Activated T-cell treated with anti-CD3 and anti-CD28 coated beads, Interleukin-2, amount 50 U/mL, for 4 hours (primary cell): ENCODE results near the gene SNRNP27. TPM values are rescaled to one million over a fixed set of nuclear protein-coding genes. Genes with fewer than 3 reads are reported as not detected.
"Not testable (repeated sequence)": the region's sequence is repeated elsewhere in the genome, so short reads cannot be mapped to it uniquely, and the experiment has no call there.

Source experiments
- ATAC-seq, 2 donors: fragments of 200-7000 bp; cut with Tn5 transposase; one replicate each; pipeline ENCODE4 v1.10.0; 2021
- DNase-seq: peaks from one replicate; pipeline ENCODE4 v3.0.0-alpha.2; 2020
- H3K27me3 Mint-ChIP-seq: one replicate; pipeline ENCODE4 v1.8.0; 2021; ENCODE audit warnings: low read depth, mixed read lengths
- H3K36me3 Mint-ChIP-seq: one replicate; pipeline ENCODE4 v1.8.0; 2022; ENCODE audit warnings: mixed read lengths; ENCODE audit not compliant: insufficient read depth
- H3K4me1 Mint-ChIP-seq: one replicate; pipeline ENCODE4 v1.8.0; 2021; ENCODE audit warnings: low read depth, mixed read lengths
- H3K4me3 Mint-ChIP-seq: one replicate; pipeline ENCODE4 v1.8.0; 2021; ENCODE audit warnings: mild to moderate bottlenecking, moderate library complexity, mixed read lengths
- H3K9me3 Mint-ChIP-seq: one replicate; pipeline ENCODE4 v1.8.0; 2021; ENCODE audit warnings: mixed read lengths
- total RNA-seq, 3 donors: library from RNA; stranded (reverse); gene quantifications; one replicate each; pipeline ENCODE4 v1.2.1, GENCODE V29; 2021

The SNRNP27 gene, protein sequence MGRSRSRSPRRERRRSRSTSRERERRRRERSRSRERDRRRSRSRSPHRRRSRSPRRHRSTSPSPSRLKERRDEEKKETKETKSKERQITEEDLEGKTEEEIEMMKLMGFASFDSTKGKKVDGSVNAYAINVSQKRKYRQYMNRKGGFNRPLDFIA
- total RNA-seq: 10 to 100 TPM; 57.4 to 77.1 (median 75.4) TPM

DNA sequence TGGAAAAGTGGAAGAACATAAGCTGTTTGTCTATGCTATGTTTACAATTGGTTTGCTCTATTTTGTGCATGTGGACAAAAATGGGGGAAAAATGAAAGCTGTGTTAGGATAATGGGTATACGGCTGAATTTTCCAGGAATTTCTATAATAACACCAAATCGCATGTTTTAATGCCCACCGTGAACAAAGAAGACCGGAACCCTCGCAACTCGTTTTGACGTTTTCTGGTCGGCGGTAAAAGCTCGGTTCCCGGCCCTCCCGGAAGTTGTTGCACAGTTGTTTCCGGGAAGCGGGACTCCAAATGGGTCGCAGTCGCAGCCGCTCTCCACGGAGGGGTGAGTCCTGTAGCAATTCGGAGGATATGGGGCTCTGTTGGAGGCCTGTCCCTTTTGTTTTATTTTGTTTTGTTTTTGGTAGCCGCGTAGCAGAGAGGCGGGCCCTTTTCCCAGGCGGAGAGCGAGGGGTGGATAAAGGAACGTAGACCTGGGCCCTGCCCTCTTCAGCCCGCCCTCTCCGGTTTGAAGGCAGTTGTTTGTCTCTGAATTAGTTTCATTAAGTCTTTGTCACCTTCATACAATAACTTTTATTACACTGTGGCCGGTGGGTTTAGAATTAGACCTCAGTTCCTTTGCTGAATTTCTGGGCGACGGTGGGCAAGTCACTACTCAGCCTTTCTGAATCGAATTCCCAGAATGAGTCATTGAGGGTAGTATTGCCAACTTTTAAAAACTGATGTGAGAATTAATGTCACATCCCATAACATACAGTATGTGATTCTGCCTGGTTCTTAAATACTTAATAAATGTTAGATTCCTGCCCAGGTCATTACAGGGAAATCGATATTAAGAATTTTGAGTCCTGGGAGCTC, at the start of gene SNRNP27:
SNRNP27 (plus strand) TSS at position 273 of the 868 bp plus-strand sequence; CDS start at position 302, 29 bp downstream.
- Mint-ChIP-seq H3K27me3 (no peaks in the 10 kb centered on the region), H3K4me1 (peaks cover 43% of the 10 kb centered on the region), H3K9me3 (no peaks in the 10 kb centered on the region), H3K4me3 (peak within 1 kb of the TSS; percentile 100), H3K36me3 (peaks cover 14% of the 10 kb centered on the region)
- ATAC-seq: peak; percentile 93 to 94
- peak; percentile 71 for DNase-seq

- DNase-seq (no peak), ATAC-seq (no peak)
- H3K4me3 Mint-ChIP-seq: no peak overlapping the region
- H3K9me3 Mint-ChIP-seq: no peaks in the 10 kb centered on the region
- H3K36me3 Mint-ChIP-seq: peaks cover 33% of the 10 kb centered on the region
- peaks cover 5% of the 10 kb centered on the region for H3K4me1 Mint-ChIP-seq
- H3K27me3 Mint-ChIP-seq: no peaks in the 10 kb centered on the region
Observed at GRCh38 chr2:69843993-69844392, 49.8 kb upstream of the SNRNP27 start.

DNA sequence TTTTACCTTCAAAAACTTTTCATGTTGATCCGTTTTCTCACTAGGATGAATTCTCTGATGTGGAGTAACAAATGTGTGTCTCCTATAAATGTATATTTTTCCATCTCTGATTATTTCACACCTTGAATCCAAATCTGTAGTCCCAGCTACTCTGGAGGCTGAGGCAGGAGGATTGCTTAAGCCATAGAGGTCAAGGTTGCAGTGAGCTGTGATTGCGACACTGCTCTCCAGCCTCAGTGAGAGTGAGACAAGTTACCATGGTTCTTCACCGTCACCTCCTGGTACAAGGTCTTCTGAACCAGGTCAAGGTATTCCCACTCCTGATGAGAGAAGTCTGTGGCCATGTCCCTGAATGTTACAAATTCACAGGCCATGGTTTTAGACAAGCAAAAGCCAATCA, 49.2 kb upstream of the SNRNP27 start:
- no peaks in the 10 kb centered on the region for H3K9me3 Mint-ChIP-seq
- H3K27me3 Mint-ChIP-seq: no peaks in the 10 kb centered on the region
- ATAC-seq (no peak), DNase-seq (no peak)
- no peak overlapping the region for H3K4me3 Mint-ChIP-seq
- H3K36me3 Mint-ChIP-seq: peaks cover 32% of the 10 kb centered on the region
- H3K4me1 Mint-ChIP-seq: peaks cover 5% of the 10 kb centered on the region

DNA sequence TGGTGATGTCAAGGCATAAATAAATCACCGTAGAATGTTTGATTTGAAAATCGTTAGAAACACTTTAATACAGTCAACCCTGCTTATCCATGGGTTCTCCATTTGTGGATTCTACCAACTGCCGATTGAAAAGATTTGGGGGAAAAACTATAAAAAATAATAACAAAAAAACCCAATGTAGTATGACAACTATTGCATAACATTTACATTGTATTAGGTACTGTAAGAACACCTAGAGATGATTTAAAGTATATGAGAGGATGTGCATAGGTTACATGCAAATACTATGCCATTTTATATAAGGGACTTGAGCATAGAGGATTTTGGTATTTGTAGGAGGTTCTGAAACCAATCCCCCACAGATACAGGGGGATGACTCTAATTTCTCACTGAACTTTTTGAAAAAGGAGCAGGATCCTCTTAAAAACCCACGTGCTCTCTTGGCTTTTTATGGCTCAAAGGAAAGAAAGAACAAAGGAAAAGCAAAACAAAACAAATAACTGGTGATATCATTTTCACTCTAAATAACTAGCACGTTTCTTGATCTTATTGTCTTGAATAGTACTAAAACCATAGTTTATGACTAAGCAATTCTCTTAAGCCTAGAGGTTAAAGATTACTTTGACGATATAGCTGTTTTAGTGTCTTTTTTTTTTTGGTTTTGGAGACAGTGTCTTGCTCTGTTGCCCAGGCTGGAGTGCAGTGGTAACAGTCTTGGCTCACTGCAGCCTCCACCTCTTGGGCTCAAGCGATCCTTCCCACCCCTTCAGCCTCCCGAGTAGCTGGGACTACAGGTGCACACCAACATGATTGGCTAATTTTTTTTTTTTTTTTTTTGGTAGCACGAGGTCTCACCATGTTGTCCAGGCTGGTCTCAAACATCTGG, 47.3 kb upstream of the SNRNP27 start:
- ATAC-seq (no peak), DNase-seq (no peak)
- peaks cover 5% of the 10 kb centered on the region for H3K4me1 Mint-ChIP-seq
- no peaks in the 10 kb centered on the region for H3K27me3 Mint-ChIP-seq
- no peaks in the 10 kb centered on the region for H3K9me3 Mint-ChIP-seq
- no peak overlapping the region for H3K4me3 Mint-ChIP-seq
- H3K36me3 Mint-ChIP-seq: peaks cover 33% of the 10 kb centered on the region

DNA sequence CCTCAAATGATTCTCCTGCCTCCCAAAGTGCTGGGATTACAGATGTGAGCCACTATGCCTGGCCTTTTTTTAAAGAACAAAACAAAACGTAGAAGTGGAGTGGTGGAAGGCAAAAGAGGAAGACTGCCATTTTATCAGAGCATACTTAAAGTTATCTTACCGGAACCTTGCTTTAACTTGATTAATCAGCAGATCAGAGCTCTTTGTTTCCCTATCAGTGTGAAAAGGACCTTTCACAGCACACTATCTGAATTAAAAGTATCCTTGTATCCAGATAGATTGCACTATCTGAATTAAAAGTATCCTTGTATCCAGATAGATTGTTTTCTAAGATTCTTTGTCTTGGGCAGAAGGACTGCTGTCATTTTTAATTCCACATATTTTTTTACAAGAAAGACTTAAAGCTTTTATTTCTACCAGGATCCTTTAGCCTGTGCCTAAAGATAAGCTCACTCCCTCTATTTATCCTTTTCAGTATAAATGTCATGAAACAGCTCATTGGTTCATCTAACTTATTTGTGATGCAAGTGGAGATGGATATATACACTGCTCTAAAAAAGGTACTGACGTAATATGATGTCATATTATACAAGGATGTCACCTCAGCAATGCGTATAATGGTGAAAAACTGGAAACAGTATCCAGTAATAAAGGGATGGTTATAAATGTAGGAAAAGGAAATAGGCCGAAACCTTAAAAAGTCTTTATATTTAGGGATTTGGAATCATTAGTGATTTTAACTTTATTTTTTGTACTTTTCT, 46.5 kb upstream of the SNRNP27 start:
- no peaks in the 10 kb centered on the region for H3K27me3 Mint-ChIP-seq
- DNase-seq (no peak), ATAC-seq (no peak)
- H3K4me3 Mint-ChIP-seq: no peak overlapping the region
- H3K4me1 Mint-ChIP-seq: peaks cover 5% of the 10 kb centered on the region
- H3K36me3 Mint-ChIP-seq: peaks cover 30% of the 10 kb centered on the region
- no peaks in the 10 kb centered on the region for H3K9me3 Mint-ChIP-seq

DNA sequence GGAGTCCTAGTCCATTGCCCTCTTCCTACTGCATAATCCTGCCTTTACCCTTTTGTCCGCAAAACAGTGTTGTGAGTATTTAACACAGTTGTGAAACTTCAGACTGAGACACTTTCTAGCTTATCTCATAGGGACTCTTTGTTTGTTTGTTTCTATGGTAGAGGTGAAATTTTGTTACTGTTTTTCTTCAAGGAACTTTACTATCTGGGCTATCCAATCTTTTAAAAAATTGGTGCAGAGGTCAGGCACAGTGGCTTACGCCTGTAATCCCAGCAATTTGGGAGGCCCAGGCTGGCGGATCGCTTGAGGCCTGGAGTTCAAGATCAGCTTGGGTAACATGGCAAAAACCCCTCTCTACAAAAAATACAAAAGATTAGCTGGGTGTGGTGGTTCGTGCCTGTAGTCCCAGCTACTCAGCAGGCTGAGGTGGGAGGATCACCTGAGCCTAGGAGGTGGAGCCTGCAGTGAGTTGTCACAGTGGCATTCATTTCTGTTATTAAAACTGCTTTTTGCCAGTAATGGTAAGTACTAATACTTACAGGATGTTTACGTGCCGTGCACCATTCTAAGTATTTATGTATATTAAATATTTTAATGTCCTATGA, 45.5 kb upstream of the SNRNP27 start:
- H3K4me3 Mint-ChIP-seq: no peak overlapping the region
- peaks cover 5% of the 10 kb centered on the region for H3K4me1 Mint-ChIP-seq
- ATAC-seq (no peak), DNase-seq (no peak)
- no peaks in the 10 kb centered on the region for H3K27me3 Mint-ChIP-seq
- peaks cover 31% of the 10 kb centered on the region for H3K36me3 Mint-ChIP-seq
- no peaks in the 10 kb centered on the region for H3K9me3 Mint-ChIP-seq

GRCh38 chr2:69858261-69858660, 35.5 kb upstream of the SNRNP27 start:
- H3K9me3 Mint-ChIP-seq: no peaks in the 10 kb centered on the region
- ATAC-seq (no peak), DNase-seq (no peak)
- peaks cover 17% of the 10 kb centered on the region for H3K36me3 Mint-ChIP-seq
- H3K27me3 Mint-ChIP-seq: no peaks in the 10 kb centered on the region
- H3K4me1 Mint-ChIP-seq: no peaks in the 10 kb centered on the region
- H3K4me3 Mint-ChIP-seq: no peak overlapping the region

- ATAC-seq (no peak), DNase-seq (no peak)
- no peaks in the 10 kb centered on the region for H3K27me3 Mint-ChIP-seq
- H3K4me3 Mint-ChIP-seq: no peak overlapping the region
- no peaks in the 10 kb centered on the region for H3K9me3 Mint-ChIP-seq
- peaks cover 18% of the 10 kb centered on the region for H3K36me3 Mint-ChIP-seq
- H3K4me1 Mint-ChIP-seq: no peaks in the 10 kb centered on the region
Observed at GRCh38 chr2:69863298-69863697, 30.5 kb upstream of the SNRNP27 start.

- DNase-seq: no peak
- ATAC-seq: no peak
- Mint-ChIP-seq H3K36me3 (no peaks in the 10 kb centered on the region), H3K27me3 (no peaks in the 10 kb centered on the region), H3K4me1 (peaks cover 6% of the 10 kb centered on the region), H3K9me3 (no peaks in the 10 kb centered on the region), H3K4me3 (no peak overlapping the region)
Observed at GRCh38 chr2:69888451-69888850, 5.3 kb upstream of the SNRNP27 start.

DNA sequence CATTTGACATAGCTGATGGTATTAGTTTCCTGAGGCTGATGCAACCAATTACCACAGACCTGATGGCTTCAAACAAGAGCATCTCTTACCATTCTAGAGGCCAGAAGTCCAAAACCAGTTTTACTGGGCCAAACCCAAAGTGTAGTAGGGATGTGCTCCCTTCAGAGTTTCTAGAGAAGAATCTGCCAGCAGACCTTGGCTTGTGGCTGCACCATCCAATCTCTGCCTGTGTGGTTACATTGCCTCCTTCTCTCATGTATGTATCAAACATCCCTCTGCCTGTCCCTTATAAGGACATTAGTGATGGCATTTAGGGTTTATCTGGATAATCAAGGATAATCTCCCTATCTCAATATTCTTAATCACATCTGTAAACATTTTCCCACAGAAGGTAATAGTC, 4.5 kb upstream of the SNRNP27 start:
- H3K9me3 Mint-ChIP-seq: no peaks in the 10 kb centered on the region

GRCh38 chr2:69890881-69891280, 2.9 kb upstream of the SNRNP27 start:
- ATAC-seq (no peak), DNase-seq (no peak)
- Mint-ChIP-seq H3K9me3 (no peaks in the 10 kb centered on the region), H3K4me1 (peaks cover 24% of the 10 kb centered on the region), H3K27me3 (no peaks in the 10 kb centered on the region), H3K4me3 (no peak overlapping the region), H3K36me3 (peaks cover 3% of the 10 kb centered on the region)

More for the DNA sequence above, 4.5 kb upstream of the SNRNP27 start:
- DNase-seq (no peak), ATAC-seq (no peak)
- no peaks in the 10 kb centered on the region for H3K27me3 Mint-ChIP-seq
- H3K36me3 Mint-ChIP-seq: no peaks in the 10 kb centered on the region
- H3K4me3 Mint-ChIP-seq: no peak overlapping the region
- H3K4me1 Mint-ChIP-seq: peaks cover 12% of the 10 kb centered on the region

- Mint-ChIP-seq H3K4me3 (peak overlapping the region; percentile 100), H3K4me1 (peaks cover 38% of the 10 kb centered on the region), H3K36me3 (peaks cover 14% of the 10 kb centered on the region)
- ATAC-seq, DNase-seq, H3K27me3 Mint-ChIP-seq, H3K9me3 Mint-ChIP-seq: not testable (repeated sequence)
Observed at GRCh38 chr2:69892838-69893424, 825 bp upstream of the SNRNP27 start.

DNA sequence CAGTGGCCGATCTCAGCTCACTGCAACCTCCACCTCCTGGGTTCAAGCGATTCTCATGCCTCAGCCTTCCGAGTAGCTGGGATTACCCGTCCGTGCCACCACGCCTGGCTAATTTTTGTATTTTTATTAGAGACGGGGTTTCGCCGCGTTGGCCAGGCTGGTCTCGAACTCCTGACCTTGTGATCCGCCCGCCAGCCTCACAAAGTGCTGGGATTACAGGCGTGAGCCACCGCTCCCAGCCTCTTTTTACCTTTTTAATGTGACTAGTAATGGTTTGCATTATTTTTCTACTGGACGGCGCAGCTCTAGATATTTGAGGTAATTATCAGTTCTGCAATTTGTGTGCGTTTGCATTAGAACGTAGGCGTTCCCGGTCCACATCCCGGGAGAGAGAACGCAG, 981 bp downstream of the SNRNP27 start:
- not testable (repeated sequence) for ATAC-seq, H3K9me3 Mint-ChIP-seq, H3K27me3 Mint-ChIP-seq, DNase-seq
- peaks cover 43% of the 10 kb centered on the region for H3K4me1 Mint-ChIP-seq
- H3K4me3 Mint-ChIP-seq: peak overlapping the region; percentile 100
- H3K36me3 Mint-ChIP-seq: peaks cover 14% of the 10 kb centered on the region
